GM19463 (cell line): ENCODE results near the gene CSNK1G1.

Experiments
- ATAC-seq: cut with Tn5 transposase; IDR thresholded peaks from one replicate; pipeline ENCODE4 v1.9.1; 2021; ENCODE audit warnings: mild to moderate bottlenecking, moderate library complexity; ENCODE audit not compliant: unreplicated experiment

CSNK1G1 gene

GRCh38 chr15:64156652-64157331 is 199.2 kb downstream of the CSNK1G1 start:
- ATAC-seq, result no peak

GRCh38 chr15:64155802-64156651 is 199.9 kb downstream of the CSNK1G1 start:
- ATAC-seq, result no peak

- peak; percentile 58 for ATAC-seq
Measured at GRCh38 chr15:64153480-64154367, 202.2 kb downstream of the CSNK1G1 start.

- peak; percentile 13 for ATAC-seq
Measured at GRCh38 chr15:64152507-64153387, 203.2 kb downstream of the CSNK1G1 start.

GRCh38 chr15:64151727-64152506 is 204.1 kb downstream of the CSNK1G1 start, which contains the start of gene SNX22:
Gene SNX22, plus strand, starts transcription at chr15:64151731. Its CDS starts 45 bp downstream, at chr15:64151776.
- ATAC-seq, result peak; percentile 3

GRCh38 chr15:64149893-64150578 is 205.9 kb downstream of the CSNK1G1 start:
- ATAC-seq, result no peak

GRCh38 chr15:64149424-64149823 is 206.5 kb downstream of the CSNK1G1 start:
- ATAC-seq, result no peak

GRCh38 chr15:64148581-64148980 is 207.4 kb downstream of the CSNK1G1 start:
- no peak for ATAC-seq

- no peak for ATAC-seq
Measured at GRCh38 chr15:64148168-64148567, 207.8 kb downstream of the CSNK1G1 start.

- ATAC-seq, result no peak
Measured at GRCh38 chr15:64146885-64147681, 208.9 kb downstream of the CSNK1G1 start.

GRCh38 chr15:64146520-64146884 is 209.5 kb downstream of the CSNK1G1 start:
- no peak for ATAC-seq

GRCh38 chr15:64146041-64146440 is 209.9 kb downstream of the CSNK1G1 start:
- no peak for ATAC-seq

- ATAC-seq, result peak; percentile 70
Measured at GRCh38 chr15:64144565-64145281, 211.2 kb downstream of the CSNK1G1 start.

- ATAC-seq, result no peak
Measured at GRCh38 chr15:64144192-64144564, 211.8 kb downstream of the CSNK1G1 start.

- ATAC-seq, result no peak
Measured at GRCh38 chr15:64143276-64143675, 212.7 kb downstream of the CSNK1G1 start.

- no peak for ATAC-seq
Measured at GRCh38 chr15:64141798-64142512, 214.0 kb downstream of the CSNK1G1 start.
